MCF 10A (cell line): Measurements from ENCODE around the gene SLC26A2. TPM values are rescaled to one million over a fixed set of nuclear protein-coding genes. Genes with fewer than 3 reads are reported as not detected.

Experiments used
- BruUV-seq: library from RNA; stranded (reverse); fragments of 400-500 nt; replicated peaks from 2 replicates; lab custom pipeline; 2021; lab: Mats Ljungman, UMichigan
- CTCF ChIA-PET: fragments of 300-600 bp; sonication (Branson Sonifier 250); formaldehyde crosslinking; extraction: SDS; loops from one replicate; lab custom pipeline; 2021; ENCODE audit warnings: antibody characterized with exemption, inconsistent platforms; lab: Yijun Ruan, JAX
- POLR2A ChIA-PET: fragments of 300-600, 350-650 bp; sonication (Branson Sonifier 250); formaldehyde crosslinking; extraction: SDS; loops from one replicate; lab custom pipeline; 2020; ENCODE audit warnings: antibody characterized with exemption, inconsistent platforms; lab: Yijun Ruan, JAX
- DNase-seq: peaks from one replicate; pipeline ENCODE4 v3.0.0-alpha.2; 2018; ENCODE audit not compliant: unreplicated experiment
- H3K27ac Mint-ChIP-seq: one replicate; pipeline ENCODE4 v1.8.0; 2022; ENCODE audit warnings: mild to moderate bottlenecking, low read depth, mixed read lengths; ENCODE audit not compliant: unreplicated experiment
- H3K27me3 Mint-ChIP-seq: one replicate; pipeline ENCODE4 v1.8.0; 2022; ENCODE audit warnings: mixed read lengths; ENCODE audit not compliant: insufficient read depth, unreplicated experiment
- H3K36me3 Mint-ChIP-seq: one replicate; pipeline ENCODE4 v1.8.0; 2022; ENCODE audit warnings: mild to moderate bottlenecking, moderate library complexity, mixed read lengths; ENCODE audit not compliant: insufficient read depth, unreplicated experiment
- H3K4me1 Mint-ChIP-seq: one replicate; pipeline ENCODE4 v1.8.0; 2022; ENCODE audit warnings: mixed read lengths; ENCODE audit not compliant: insufficient read depth, unreplicated experiment
- H3K4me3 Mint-ChIP-seq: one replicate; pipeline ENCODE4 v1.8.0; 2022; ENCODE audit warnings: mild to moderate bottlenecking, moderate library complexity, mixed read lengths; ENCODE audit not compliant: unreplicated experiment
- H3K9me3 Mint-ChIP-seq: one replicate; pipeline ENCODE4 v1.8.0; 2022; ENCODE audit warnings: mixed read lengths; ENCODE audit not compliant: unreplicated experiment
- intact Hi-C: fragments of 100-400 bp; cut with micrococcal nuclease; formaldehyde crosslinking; loops from 2 replicates; pipeline ENCODE4 v1.14.1; 2022
- total RNA-seq: library from RNA; stranded (reverse); gene quantifications from 2 replicates; pipeline ENCODE4 v1.2.3, GENCODE V29; 2022
- TF ChIP-seq, protein P1 (sequence below): fragments of 200-600 bp; IDR thresholded peaks from one replicate; pipeline ENCODE4 v1.8.0; 2022; ENCODE audit warnings: antibody characterized with exemption, mild to moderate bottlenecking; ENCODE audit not compliant: unreplicated experiment

SLC26A2 gene
- total RNA-seq, 1 experiment from 2014 or later, result 56.2 TPM

DNA sequence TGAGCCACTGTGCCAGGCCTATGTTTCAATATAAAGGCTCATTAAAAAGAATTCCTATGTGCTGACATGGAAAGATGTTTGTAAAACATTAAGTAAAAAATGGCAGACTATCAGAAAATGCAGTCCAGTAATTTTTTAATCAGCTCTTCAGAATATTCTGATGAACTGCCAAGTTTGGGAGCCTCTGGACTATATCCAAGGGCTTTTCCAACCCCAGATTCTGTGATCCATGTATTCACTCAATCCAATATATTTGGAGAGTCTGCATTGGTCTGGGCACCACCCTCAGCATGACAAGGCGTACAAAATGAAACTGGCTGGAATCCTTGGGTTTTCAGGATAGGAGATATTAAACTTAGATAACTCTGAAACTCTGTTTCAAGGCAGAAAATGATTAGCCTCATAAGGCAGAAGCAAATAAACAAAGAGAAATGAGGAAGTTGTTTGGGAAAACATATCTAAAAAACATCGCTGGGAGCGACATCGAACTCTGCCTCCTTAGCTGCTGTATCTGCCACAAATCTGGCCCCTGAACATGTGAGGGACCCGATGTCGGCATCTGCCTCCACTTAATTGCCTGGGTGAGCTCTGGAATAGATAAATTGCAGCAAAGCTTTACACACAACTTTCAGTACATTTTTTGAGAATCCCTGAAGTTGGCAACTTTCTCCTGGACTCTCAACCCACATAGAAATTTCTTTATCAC, 30.4 kb upstream of the SLC26A2 start:
- H3K4me1 Mint-ChIP-seq, result peaks cover 26% of the 10 kb centered on the region
- H3K27ac Mint-ChIP-seq, result peak overlapping the region; percentile 49
- no TSS peak for BruUV-seq
- no peak for DNase-seq
- no peaks in the 10 kb centered on the region for H3K36me3 Mint-ChIP-seq
- no peak overlapping the region for H3K4me3 Mint-ChIP-seq
- TF ChIP-seq, protein P1, sequence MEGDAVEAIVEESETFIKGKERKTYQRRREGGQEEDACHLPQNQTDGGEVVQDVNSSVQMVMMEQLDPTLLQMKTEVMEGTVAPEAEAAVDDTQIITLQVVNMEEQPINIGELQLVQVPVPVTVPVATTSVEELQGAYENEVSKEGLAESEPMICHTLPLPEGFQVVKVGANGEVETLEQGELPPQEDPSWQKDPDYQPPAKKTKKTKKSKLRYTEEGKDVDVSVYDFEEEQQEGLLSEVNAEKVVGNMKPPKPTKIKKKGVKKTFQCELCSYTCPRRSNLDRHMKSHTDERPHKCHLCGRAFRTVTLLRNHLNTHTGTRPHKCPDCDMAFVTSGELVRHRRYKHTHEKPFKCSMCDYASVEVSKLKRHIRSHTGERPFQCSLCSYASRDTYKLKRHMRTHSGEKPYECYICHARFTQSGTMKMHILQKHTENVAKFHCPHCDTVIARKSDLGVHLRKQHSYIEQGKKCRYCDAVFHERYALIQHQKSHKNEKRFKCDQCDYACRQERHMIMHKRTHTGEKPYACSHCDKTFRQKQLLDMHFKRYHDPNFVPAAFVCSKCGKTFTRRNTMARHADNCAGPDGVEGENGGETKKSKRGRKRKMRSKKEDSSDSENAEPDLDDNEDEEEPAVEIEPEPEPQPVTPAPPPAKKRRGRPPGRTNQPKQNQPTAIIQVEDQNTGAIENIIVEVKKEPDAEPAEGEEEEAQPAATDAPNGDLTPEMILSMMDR, result no peak
- intact Hi-C loops, result no loop called here
- H3K27me3 Mint-ChIP-seq, result no peaks in the 10 kb centered on the region
- H3K9me3 Mint-ChIP-seq, result no peaks in the 10 kb centered on the region
- POLR2A ChIA-PET, result interaction anchor here (0.6 to 3.1 kb wide), 4 partner anchors 9 to 412 kb away, joined by 3 to 10 read pairs (median 6); no protein-coding TSS in a partner anchor
- CTCF ChIA-PET, result interaction anchor here (8.9 kb wide), 1 partner anchor 30 kb away, joined by 105 read pairs; the partner anchor contains the start of gene SLC26A2

DNA sequence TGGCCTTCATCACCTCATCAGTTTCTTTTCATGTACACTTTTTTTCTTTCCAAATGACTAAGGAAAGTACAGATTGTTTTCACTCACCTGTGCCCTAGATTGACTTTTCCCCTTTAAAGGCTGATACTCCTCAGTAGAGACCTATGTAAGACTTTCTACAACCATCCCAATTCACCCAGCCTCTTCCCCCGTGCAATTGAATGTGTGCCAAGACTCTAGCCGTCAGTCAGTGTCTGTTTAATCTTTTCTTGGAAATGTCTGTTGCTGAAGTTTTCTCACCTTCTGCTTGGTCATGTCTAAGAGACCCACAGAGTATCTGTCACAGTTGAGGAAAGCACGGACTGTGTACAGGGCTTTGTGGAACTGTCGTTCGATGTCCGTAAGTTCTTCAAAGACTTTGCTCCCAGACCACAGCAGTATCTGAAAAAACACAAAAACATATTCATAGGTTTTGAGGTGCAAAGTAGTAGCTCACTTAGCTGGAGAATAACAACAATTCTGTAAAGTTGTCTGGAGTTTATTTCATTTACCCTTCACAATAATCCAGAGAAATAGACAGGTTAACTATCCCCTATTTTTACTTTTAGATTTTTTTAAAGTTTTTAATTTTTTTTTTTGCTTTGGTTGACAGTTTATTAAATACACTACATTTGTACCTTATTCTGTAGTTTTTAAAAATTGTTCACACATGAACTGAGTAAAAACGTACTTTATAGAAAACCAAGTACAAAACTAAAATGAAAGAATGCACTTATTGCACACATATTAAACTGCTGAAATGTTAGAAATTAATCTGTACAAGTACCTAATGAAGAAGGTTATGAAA, 29.6 kb upstream of the SLC26A2 start:
- no peaks in the 10 kb centered on the region for H3K36me3 Mint-ChIP-seq
- H3K4me1 Mint-ChIP-seq, result peaks cover 33% of the 10 kb centered on the region
- no peak overlapping the region for H3K27ac Mint-ChIP-seq
- POLR2A ChIA-PET, result interaction anchor here (0.6 to 3.5 kb wide), 6 partner anchors 10 to 413 kb away, joined by 3 to 21 read pairs (median 6); partner anchors contain the start of gene SLC26A2
- BruUV-seq, result no TSS peak
- CTCF ChIA-PET, result interaction anchor here (0.6 to 8.9 kb wide), 3 partner anchors 11 to 29 kb away, joined by 3 to 105 read pairs (median 3); partner anchors contain the start of gene SLC26A2
- TF ChIP-seq, protein P1, result no peak
- H3K4me3 Mint-ChIP-seq, result no peak overlapping the region
- intact Hi-C loops, result no loop called here
- H3K27me3 Mint-ChIP-seq, result no peaks in the 10 kb centered on the region
- DNase-seq, result no peak
- no peaks in the 10 kb centered on the region for H3K9me3 Mint-ChIP-seq

DNA sequence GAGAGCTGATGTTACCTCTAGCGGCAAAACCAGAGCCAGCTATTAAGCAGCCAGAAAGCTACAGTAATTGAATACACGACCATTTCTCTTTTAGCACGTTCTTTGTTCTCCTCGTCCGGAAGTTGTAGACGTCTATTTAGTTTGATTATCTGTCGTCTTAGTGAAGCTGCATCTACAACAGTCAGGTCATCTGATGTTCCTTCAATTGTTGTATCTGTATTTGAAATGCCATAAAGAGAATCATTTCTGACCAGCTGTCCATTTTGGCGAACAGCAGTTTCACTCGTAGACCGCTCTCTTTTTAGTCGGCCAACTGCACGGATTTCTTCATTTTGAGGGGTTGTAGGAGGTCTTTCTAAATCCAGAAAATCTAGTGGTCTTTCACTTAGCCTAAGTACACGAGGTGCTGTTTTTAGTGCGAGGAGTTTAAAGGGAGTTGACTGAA, 28.5 kb upstream of the SLC26A2 start:
- Mint-ChIP-seq H3K36me3 (no peaks in the 10 kb centered on the region), H3K4me1 (peaks cover 44% of the 10 kb centered on the region), H3K27me3 (no peaks in the 10 kb centered on the region), H3K4me3 (no peak overlapping the region), H3K9me3 (no peaks in the 10 kb centered on the region), H3K27ac (no peak overlapping the region)
- DNase-seq, result no peak
- intact Hi-C loops, result no loop called here
- CTCF ChIA-PET, result interaction anchor here (8.9 kb wide), 1 partner anchor 28 kb away, joined by 105 read pairs; the partner anchor contains the start of gene SLC26A2
- TF ChIP-seq, protein P1, result no peak
- BruUV-seq, result no TSS peak
- POLR2A ChIA-PET, result interaction anchor here (1.2 to 6.3 kb wide), 4 partner anchors 11 to 36 kb away, joined by 3 to 96 read pairs (median 16); partner anchors contain the start of gene SLC26A2
